Glutamatergic neuron (in vitro differentiated cells): ENCODE data around the gene FCHSD1. TPM values are rescaled to one million over a fixed set of nuclear protein-coding genes. Genes with fewer than 3 reads are reported as not detected.

ENCODE experiments used
- DNase-seq: peaks from one replicate; pipeline ENCODE4 v3.0.0; 2022
- H3K27ac Mint-ChIP-seq: one replicate; pipeline ENCODE4 v1.8.0; 2020; ENCODE audit warnings: mild to moderate bottlenecking, mixed read lengths, inconsistent platforms; ENCODE audit not compliant: unreplicated experiment
- H3K27me3 Mint-ChIP-seq: one replicate; pipeline ENCODE4 v1.8.0; 2020; ENCODE audit warnings: mild to moderate bottlenecking, moderate library complexity, mixed read lengths, inconsistent platforms; ENCODE audit not compliant: unreplicated experiment
- H3K36me3 Mint-ChIP-seq: one replicate; pipeline ENCODE4 v1.8.0; 2020; ENCODE audit warnings: mild to moderate bottlenecking, mixed read lengths, inconsistent platforms; ENCODE audit not compliant: unreplicated experiment
- H3K4me1 Mint-ChIP-seq: one replicate; pipeline ENCODE4 v1.8.0; 2020; ENCODE audit warnings: mild to moderate bottlenecking, low read depth, mixed read lengths, inconsistent platforms; ENCODE audit not compliant: unreplicated experiment
- H3K4me3 Mint-ChIP-seq: one replicate; pipeline ENCODE4 v1.8.0; 2020; ENCODE audit warnings: mild to moderate bottlenecking, mixed read lengths, inconsistent platforms; ENCODE audit not compliant: unreplicated experiment
- H3K9me3 Mint-ChIP-seq: one replicate; pipeline ENCODE4 v1.8.0; 2020; ENCODE audit warnings: mild to moderate bottlenecking, moderate library complexity, mixed read lengths, inconsistent platforms; ENCODE audit not compliant: unreplicated experiment
- CTCF ChIP-seq: fragments of 200-600 bp; sonication (generic); IDR thresholded peaks from one replicate; pipeline ENCODE4 v1.5.0; 2021; ENCODE audit not compliant: partially characterized antibody, unreplicated experiment
- total RNA-seq: library from RNA; stranded (reverse); fragmentation: NEBNext Ultra II Directional; extraction: Animal tissue kit (Norgen Biotek cat#: 25700); gene quantifications from one replicate; pipeline ENCODE4 v1.2.1, GENCODE V29; 2021; ENCODE audit not compliant: unreplicated experiment

Gene FCHSD1
- total RNA-seq, 1 donor from 2014 or later: 25.8 TPM

GRCh38 chr5:141674747-141675146, 23.5 kb upstream of the FCHSD1 start:
- Mint-ChIP-seq H3K9me3 (peaks cover 5% of the 10 kb centered on the region), H3K4me3 (peak overlapping the region; percentile 8), H3K36me3 (peaks cover 6% of the 10 kb centered on the region), H3K27me3 (peaks cover 2% of the 10 kb centered on the region), H3K4me1 (peaks cover 3% of the 10 kb centered on the region), H3K27ac (no peak overlapping the region)
- no peak for DNase-seq
- TF ChIP-seq CTCF: no peak

- H3K4me3 Mint-ChIP-seq: peak overlapping the region; percentile 43
- DNase-seq: peak; percentile 54
- H3K4me1 Mint-ChIP-seq: peaks cover 3% of the 10 kb centered on the region
- H3K9me3 Mint-ChIP-seq: peaks cover 7% of the 10 kb centered on the region
- TF ChIP-seq CTCF: no peak
- peaks cover 2% of the 10 kb centered on the region for H3K27me3 Mint-ChIP-seq
- no peak overlapping the region for H3K27ac Mint-ChIP-seq
- H3K36me3 Mint-ChIP-seq: peaks cover 6% of the 10 kb centered on the region
Observed at GRCh38 chr5:141672841-141673813, 21.9 kb upstream of the FCHSD1 start.

GRCh38 chr5:141672071-141672840, 21.0 kb upstream of the FCHSD1 start:
- H3K27ac Mint-ChIP-seq: no peak overlapping the region
- no peak for DNase-seq
- TF ChIP-seq CTCF: no peak
- H3K4me3 Mint-ChIP-seq: no peak overlapping the region
- H3K27me3 Mint-ChIP-seq: peaks cover 2% of the 10 kb centered on the region
- H3K36me3 Mint-ChIP-seq: peaks cover 6% of the 10 kb centered on the region
- peaks cover 7% of the 10 kb centered on the region for H3K9me3 Mint-ChIP-seq
- peaks cover 3% of the 10 kb centered on the region for H3K4me1 Mint-ChIP-seq

GRCh38 chr5:141669520-141669919, 18.3 kb upstream of the FCHSD1 start:
- no peak overlapping the region for H3K4me3 Mint-ChIP-seq
- H3K4me1 Mint-ChIP-seq: no peaks in the 10 kb centered on the region
- H3K27ac Mint-ChIP-seq: no peak overlapping the region
- DNase-seq: no peak
- H3K9me3 Mint-ChIP-seq: peaks cover 2% of the 10 kb centered on the region
- no peaks in the 10 kb centered on the region for H3K36me3 Mint-ChIP-seq
- TF ChIP-seq CTCF: no peak
- H3K27me3 Mint-ChIP-seq: peaks cover 2% of the 10 kb centered on the region
